Measurements from ENCODE around the gene HRH2.
"Not testable (repeated sequence)": the region's sequence is repeated elsewhere in the genome, so short reads cannot be mapped to it uniquely, and the experiment has no call there.

Gene HRH2, protein sequence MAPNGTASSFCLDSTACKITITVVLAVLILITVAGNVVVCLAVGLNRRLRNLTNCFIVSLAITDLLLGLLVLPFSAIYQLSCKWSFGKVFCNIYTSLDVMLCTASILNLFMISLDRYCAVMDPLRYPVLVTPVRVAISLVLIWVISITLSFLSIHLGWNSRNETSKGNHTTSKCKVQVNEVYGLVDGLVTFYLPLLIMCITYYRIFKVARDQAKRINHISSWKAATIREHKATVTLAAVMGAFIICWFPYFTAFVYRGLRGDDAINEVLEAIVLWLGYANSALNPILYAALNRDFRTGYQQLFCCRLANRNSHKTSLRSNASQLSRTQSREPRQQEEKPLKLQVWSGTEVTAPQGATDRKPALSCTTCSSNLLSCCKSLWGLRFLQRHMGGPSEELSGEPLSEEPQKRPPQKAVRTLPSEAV

DNA sequence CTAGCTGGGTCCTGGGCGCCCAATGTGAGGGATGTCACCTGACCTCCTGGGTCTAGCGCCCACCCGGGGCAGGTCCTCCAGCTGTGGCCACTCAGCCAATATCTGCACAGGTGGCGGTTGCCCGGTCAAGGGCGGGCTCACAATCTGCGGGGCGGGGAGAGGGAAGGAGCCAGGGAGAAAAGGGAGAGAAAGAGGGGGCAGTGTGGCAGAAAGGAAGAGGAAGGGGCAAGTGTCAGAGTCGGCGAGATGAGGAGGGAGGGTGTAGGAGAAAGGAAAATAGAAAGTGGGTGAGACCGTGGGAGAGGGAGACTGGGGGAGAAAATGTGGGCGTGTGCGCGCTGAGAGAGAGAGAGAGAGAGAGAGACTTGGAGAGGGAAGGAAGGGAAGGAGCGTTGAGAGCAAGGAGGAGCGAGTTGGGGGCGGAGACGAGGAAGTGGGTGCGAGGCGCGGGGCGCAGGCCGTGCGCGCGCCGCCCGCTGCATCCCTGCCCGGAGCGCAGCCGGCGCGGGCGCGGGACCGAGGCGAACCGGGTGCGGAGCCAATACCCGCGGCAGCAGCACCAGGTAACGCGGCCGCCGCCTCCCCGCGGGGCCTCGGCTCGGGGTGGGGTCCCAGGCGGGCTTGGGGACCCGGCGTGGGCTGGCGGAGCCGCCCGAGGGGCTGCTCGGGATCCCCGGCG lies at the start of gene HRH2:
TSS of gene HRH2 (plus strand) at position 479 of the 679 bp plus-strand sequence. CDS start 25,163 bp downstream, outside the sequence.
- no peak for DNase-seq (ENCODE audit: low read depth)

DNA sequence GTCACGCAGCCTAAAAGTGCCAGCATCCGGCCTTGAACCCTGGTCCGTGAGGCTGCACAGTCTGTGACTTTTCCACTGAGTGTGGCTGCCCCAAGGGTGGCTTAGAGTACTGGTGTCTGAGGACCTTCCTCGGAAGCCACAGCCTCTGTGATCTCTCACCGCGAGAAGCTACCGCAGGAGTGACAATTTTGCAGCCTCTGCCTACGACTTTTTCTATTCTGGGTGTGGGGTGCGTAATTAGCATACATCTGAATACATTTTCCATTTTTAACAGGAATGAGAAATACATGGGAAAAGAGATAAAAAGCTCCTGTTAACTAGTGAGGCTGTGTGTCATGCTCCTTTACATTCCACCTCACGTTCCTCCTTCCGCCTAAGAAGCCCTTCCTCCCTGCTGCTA lies 48.3 kb upstream of the HRH2 start:
- DNase-seq (ENCODE audit: low read depth), result no peak

DNA sequence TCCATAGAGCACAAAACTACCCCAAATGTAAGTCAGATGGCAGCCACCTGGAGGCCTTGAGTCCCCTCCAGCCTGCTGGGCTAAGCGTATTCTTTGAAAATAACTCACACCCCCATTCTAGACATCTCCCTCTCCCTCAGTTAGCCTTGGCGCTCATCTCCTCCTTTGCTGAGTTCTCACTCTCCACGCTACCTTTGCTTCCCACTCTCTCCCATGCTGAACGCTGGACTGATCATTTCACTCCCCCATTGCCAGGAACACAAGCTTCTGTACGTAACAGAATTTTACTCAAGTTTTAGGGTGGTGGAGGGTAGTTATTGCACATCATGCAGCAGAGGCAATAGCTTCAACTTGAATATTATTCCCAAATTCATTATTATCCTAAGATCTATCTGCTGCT lies 47.5 kb upstream of the HRH2 start:
- DNase-seq (ENCODE audit: low read depth), result no peak

DNA sequence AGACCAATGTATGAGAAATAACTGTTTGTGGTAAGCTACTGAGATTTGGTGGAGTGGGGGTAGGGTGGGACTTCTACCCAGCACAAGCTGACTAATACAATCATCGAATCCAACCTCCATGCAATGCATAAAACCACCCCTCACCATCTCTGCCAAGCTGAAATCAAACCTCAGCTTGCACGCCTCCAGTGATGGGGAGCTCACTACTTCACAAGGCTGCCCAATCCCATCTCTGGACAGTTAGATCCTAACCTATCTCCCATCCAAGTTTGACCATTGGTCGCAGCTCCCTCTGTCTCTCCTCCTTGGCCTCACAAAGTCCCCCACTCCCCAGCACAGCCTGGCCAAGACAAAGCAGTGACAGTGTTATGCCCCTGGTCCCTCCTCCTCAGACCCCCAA lies 47.0 kb upstream of the HRH2 start:
- no peak for DNase-seq (ENCODE audit: low read depth)

DNA sequence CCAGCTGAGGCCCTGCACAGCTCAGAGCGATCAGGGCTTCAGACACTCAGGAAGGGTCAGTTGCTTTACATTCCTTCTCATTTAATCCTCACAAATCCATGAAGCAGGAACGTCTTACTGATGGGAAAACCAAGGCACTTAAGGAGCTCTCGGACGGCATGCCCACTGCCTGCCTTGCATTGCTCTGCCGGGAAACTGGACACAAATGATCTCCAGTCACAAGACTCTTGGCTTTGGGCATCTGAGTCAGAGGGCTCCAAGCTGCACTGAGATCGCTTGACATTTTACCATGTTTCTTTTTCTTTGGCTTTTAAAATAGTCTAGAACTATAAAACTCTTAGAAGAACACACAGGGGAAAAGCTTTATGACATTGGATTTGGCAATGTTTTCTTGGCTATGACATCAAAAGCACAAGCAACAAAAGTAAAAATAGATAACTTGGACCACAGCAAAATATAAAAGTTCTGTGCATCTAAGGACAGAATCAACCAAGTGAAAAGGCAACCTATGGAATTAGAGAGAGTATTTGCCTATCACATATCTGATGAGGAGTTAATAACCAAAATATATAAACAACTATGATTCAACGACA lies 43.6 kb upstream of the HRH2 start:
- DNase-seq (ENCODE audit: low read depth), result no peak

DNA sequence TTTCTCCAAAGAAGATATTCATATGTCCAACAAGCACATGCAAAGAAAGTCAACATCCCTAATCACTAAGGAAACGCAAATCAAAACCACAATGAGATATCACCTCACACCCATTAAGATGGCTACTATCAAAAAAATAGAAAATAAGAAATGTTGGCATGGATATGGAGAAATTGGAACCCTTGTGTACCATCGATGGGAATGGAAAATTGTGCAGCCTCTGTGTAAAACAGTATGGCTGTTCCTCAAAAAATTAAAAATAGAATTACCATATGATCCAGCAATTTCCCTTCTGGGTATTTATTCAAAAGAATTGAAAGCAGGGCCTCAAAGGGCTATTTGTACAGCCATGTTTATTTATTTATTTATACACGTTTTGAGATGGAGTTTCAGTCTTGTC lies 43.0 kb upstream of the HRH2 start:
- no peak for DNase-seq (ENCODE audit: low read depth)

DNA sequence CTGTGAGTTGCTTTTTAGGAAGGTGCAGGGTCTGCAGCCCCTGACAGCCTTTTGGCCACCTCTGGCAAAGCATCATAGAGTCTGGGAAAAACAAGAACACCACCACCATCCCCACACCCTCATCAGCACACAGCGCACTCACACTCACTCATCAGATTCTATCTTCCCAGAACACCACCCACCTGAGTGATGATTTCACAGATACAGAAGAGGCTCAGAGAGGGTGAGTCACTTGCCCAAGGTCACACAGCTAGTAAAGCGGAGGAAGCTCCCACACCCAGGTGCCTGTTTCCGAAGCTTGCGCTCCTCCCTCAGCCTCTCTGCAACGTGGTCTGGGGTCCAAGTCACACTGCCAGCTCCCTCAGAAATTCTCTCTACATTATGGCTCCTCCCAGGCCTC lies 41.8 kb upstream of the HRH2 start:
- DNase-seq (ENCODE audit: low read depth), result no peak

DNA sequence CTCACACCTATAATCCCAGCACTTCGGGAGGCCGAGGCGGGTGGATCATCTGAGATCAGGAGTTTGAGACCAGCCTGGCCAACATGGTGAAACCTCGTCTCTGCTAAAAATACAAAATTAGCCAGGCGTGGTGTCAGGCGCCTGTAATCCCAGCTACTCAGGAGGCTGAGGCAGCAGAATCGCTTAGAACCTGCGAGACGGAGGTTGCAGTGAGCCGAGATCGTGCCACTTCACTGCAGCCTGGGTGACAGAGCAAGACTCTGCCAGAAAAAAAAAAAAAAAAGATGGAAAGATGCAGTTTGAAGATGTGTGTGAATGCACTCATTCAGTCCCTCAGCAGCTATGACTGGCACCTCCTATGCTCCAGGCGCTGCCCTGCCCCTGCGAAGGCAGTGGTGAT lies 41.3 kb upstream of the HRH2 start:
- DNase-seq (ENCODE audit: low read depth), result not testable (repeated sequence)

DNA sequence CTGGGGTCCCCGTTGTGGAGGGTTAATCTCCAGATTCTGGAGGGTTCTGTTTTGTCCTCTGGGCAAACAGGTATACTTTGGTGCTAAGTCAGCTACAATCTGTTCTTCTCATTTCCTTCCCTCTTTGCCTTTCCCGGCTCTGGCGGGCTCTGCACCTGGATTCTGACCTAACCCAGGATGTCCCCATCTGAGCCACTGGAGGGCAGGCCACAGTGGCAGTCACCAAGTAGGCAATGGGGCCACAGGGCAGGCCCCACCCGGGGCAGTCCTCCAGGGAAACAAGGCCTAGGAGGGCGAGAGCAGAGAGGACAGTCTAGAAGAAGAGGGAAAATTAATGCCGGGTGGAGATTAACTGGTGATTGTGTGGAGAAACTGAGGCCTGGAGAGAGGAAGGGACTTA lies 40.4 kb upstream of the HRH2 start:
- no peak for DNase-seq (ENCODE audit: low read depth)

DNA sequence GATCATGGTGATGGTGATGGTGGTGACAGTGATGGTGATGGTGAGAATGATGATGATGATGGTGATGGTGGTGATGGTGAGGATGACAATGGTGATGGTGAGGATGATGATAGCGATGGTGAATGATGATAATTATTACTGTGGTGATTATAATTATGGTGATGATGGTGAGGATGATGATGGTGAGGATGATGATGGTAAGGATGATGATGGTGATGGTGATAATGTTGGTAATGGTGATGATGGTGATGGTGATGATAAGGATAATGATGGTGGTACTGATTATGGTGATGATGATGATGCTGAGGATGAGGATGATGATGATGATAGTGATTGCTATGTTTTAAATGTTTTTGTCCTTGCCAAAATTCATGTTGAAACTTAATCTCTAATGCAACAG lies 37.3 kb upstream of the HRH2 start:
- DNase-seq (ENCODE audit: low read depth), result no peak

DNA sequence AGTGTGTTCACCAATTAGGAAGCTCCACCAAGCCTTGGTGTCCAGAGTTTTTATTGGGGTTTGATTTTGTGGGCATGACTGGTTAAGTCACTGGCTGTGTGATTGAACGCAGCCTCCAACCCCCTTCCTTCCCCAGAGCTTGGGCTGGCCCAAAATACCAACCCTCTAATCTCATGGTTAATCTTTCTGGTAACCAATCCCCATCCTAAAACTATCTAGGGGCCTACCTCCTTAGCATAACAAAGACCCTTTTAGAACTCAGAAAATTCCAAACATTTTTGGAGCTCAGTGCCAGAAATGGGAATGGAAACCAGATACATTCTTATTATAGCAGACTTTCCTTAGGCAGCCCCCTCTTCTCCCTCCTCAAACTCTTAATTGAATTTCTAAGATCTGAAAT lies 35.9 kb upstream of the HRH2 start:
- no peak for DNase-seq (ENCODE audit: low read depth)

DNA sequence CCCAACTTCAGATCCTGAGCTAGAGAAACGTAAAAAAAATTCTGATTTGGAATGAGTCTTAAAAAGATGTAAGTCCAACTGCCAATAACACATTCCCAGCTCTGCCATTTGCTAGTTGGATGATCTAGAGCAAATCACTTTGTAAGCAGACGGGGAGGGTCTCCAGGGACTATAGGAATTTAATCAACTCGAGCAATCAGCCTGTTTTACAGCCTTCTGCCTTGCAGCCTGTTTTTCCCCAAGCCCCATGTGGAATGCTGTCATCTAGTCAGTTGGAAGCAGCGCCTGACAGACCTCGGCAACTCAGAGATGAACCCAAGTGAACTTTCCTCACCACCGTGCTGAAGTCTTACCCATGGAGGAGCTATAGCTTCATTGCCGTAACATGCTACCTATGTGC lies 34.8 kb upstream of the HRH2 start:
- DNase-seq (ENCODE audit: low read depth), result no peak

DNA sequence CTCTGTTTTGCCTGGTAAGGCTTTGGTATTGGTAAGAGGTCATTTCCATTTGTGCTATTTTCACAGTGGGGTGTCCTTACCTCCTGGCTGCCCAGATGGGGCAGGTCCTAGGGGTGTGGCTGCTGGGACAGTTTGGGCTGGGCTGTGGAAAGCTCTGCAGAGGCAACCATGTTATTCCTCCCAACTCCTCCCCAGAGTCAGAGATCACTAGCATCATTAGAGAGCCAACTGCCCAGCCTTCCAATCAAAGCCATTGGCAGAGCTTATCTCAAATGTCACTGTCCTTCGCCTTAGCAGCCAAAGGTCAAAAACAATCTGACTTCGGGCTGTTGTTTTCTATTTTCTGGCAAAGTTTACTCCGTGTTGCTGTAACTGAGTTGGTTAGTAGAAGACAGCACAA lies 33.6 kb upstream of the HRH2 start:
- no peak for DNase-seq (ENCODE audit: low read depth)

DNA sequence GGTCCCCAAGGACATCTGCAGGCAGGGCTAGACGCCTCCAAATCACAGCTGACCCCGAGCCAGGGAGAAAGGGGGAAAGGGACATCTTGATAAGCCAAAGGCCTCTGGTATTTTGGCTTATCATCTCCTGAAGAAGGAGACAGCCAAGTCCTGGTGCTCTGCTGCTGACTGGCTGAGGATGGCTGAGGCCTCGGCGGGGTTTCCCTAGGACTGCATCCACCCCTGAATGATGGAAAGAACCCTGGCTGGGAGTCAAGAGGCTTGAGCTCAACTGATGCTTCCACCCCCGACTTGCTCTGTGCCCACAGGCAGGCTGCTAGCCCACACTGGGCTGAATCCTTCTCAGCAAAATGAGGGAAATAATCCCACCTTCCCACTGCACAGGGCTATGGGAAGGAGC lies 30.9 kb upstream of the HRH2 start:
- DNase-seq (ENCODE audit: low read depth), result no peak

DNA sequence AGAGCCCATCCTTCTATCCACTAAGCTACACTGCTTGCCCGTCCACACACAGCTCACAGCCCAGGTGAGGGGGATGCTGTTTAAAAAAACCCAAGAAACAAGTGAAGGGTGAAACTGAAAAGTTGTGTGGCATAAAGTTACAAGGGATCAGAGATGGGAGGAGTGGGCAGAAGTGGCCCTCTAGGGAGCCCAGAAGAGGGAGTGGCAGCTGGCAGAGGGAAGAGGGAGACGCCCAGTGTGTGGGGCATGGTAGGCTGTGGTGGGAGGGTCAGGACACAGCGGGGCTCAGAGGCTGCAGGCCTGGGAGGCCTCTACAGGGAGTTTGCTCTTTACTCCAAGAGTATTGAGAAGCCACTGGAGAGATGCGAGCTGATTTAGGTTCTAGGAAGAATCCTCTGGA lies 30.1 kb upstream of the HRH2 start:
- DNase-seq (ENCODE audit: low read depth), result no peak

DNA sequence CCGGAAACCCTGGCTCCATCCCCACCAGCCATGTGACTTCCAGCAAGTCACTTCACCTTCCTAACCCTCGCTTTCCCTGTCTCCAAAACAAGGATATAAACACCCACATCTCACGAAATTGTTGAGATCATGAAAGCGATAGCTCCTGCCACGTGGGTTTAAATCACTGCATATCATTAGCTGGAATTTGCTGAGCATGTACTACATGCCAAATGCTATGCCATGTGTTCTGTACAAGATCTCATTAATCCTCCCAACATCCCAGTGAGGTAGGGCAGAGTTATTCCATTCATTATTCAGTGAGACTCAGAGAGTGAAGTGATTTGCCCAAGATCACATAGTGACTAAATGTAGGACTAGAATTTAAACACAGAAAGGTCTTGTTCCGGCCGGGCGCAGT lies 29.2 kb upstream of the HRH2 start:
- no peak for DNase-seq (ENCODE audit: low read depth)

DNA sequence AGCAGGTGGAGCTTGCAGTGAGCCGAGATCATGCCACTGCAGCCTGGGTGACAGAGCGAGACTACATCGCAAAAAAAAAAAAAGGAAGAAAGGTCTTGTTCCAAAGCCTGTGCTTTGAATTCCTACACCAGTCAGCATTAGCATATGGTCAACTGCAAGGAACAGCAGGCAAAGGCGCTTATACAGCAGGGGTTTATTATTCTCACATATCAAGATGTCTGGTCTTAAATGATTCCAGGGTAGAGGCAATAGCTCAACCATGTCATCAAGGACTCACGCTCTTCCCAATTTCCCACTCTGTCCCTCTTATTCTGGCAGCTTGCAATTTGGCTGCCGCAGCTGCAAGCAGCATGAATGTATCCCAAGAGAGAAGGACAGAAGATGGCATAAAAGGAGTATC lies 28.6 kb upstream of the HRH2 start:
- DNase-seq (ENCODE audit: low read depth), result no peak

DNA sequence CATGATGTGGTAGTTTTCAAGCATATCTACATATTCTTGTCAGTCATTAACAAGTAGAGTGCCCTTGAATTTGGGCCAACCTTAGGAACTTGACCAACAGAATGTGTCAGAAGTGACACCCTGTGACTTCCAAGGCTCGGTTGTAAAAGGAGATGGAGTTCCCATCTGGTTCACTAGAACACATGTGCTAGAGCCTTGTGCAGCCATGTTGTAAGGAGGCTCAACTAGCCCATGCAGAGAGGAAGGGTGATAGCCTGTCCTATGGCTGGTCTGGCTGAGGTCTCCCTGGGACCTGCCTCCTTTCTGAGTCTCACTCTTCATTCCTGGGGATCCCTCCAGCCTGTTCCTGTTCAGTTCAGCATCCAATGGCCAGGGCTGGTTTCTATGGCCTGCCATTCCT lies 28.1 kb upstream of the HRH2 start:
- no peak for DNase-seq (ENCODE audit: low read depth)

DNA sequence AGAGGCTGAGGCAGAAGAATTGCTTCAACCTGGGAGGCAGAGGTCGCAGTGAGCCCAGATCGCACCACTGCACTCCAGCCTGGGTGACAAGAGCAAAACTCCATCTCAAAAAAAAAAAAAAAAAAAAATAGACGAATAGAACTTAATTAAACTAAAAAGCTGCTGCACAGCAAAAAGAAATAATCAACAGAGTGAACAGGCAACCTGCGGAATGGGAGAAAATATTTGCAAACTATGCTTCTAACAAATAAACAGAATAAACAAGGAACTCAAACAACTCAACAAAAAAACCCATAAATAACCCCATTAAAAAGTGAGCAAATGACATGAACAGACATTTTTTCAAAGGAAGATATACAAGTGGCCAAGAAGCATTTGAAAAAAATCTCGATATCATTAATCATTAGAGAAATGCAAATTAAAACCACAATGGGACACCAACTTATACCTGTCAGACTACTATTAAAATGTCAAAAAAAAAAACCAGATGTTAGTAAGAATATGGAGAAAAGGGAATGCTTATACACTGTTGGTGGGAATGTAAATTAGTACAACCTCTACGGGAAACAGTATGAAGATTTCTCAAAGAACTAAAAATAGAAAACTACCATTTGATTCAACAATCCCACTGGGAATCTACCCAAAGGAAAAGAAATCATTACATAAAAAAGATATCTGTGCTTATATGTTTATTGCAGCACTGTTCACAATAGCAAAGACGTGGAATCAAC lies 21.9 kb upstream of the HRH2 start:
- no peak for DNase-seq (ENCODE audit: low read depth)

DNA sequence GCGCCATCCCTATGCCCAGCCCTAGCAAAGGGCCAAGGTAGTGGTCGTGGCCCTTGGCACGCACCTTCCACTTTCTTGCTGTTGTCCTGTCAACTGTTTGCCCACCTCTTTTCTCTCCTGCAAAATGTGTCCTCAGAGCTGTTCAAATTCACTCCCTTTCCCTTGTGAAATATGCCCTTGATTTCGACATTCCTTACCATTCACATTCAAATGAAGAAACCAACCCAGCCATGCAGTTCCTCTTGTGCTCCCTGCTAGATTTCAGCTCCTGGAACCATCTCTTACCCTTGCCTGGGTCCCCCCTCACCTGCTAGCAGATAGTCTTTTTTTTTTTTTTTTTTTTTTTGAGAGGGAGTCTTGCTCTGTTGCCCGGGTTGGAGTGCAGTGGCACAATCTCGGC lies 19.6 kb upstream of the HRH2 start:
- no peak for DNase-seq (ENCODE audit: low read depth)

DNA sequence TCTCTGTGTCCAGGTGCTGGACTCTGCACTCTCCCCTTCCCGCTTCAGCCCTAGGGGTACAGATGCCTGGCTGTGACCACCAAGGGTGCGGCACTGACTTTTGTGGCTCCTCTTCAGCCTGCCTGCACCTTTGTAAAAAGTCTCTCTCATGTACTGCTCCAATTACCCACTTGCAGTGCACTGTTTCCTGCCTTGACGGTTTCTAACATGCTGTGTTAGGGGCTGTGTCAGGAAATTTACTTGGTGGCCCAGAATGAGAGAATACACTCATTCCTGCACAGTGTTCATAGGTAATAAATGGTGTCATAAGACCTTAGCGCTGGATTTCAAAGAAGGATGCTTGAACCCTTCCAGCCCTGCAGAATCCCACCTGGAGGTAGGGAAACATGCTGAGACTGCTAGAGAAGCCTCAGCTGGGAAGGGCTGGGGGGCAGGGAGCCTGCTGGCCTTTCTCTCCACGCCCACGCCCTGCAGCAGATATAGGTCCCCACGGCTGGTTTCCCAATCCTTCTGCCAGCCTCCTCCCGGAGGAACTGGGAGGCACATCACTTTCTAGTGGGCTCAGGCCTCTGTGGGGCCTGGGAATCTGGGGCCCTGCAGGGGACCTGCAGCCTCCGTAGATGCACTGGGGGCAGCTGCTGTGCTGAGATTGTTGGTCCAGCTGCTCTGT lies 17.6 kb upstream of the HRH2 start:
- no peak for DNase-seq (ENCODE audit: low read depth)

DNA sequence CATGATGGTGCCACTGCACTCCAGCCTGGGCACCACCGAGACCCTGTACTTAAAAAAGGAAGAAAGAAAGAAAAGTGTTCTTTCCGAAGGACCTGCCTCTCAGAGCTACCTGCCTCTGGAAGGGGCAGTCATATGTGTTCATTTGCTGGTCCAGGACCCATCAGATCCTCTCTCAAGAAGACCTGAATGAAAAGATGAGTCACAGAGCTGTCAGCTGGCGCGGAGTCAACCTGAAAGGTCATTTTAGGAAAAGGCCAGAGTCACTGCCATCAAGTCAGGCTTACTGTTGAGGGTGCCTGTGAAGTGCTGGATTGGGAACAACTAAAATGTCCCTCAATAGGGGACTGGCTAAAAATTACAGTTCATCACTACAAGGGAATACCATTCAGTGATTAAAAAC lies 14.9 kb upstream of the HRH2 start:
- DNase-seq (ENCODE audit: low read depth), result no peak

Measured in non-pigmented ciliary epithelial cell (primary cell).